ENCODE results near the gene SELL.

The SELL gene

DNA sequence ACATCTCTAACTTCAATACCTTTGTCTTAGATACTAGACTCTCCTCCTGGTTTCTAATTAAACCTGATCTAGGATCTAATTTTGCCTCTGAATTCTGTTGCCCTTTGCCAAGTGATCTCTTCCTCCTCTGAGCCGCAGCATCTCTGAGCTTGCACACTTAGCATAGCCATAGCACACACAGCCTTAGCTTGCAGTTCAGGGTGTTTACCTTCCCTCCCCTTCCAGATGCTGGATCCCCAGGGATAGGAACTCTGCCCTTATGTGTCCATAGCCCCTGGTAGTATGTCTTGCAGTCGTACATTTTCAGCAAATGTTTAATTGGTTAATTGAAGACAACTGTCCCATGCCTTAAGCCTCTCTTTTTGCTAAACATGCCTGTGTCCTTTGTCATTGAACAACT lies 30.3 kb downstream of the SELL start:
- Histone ChIP-seq H3K27ac (replicated peaks) (no peak overlapping the region), H3K4me3 (replicated peaks; ENCODE audit: insufficient read depth, low read length) (no peak overlapping the region), H3K27me3 (ENCODE audit: insufficient read depth, poor library complexity, severe bottlenecking) (no peaks in the 10 kb centered on the region)
- no peak for DNase-seq (ENCODE audit: low read depth in 1 of 2, low spot score in 1 of 2)
- TF ChIP-seq POLR2AphosphoS5 (IDR thresholded peaks at IDR 0.05; ENCODE audit: low read depth) (no peak), REST (IDR thresholded peaks at IDR 0.05; ENCODE audit: insufficient replicate concordance, low read depth) (no peak), GABPA (IDR thresholded peaks at IDR 0.05; ENCODE audit: low read depth) (no peak), SPI1 (IDR thresholded peaks at IDR 0.05; ENCODE audit: borderline replicate concordance, low read depth) (no peak)
- TF ChIP-seq, protein P1, sequence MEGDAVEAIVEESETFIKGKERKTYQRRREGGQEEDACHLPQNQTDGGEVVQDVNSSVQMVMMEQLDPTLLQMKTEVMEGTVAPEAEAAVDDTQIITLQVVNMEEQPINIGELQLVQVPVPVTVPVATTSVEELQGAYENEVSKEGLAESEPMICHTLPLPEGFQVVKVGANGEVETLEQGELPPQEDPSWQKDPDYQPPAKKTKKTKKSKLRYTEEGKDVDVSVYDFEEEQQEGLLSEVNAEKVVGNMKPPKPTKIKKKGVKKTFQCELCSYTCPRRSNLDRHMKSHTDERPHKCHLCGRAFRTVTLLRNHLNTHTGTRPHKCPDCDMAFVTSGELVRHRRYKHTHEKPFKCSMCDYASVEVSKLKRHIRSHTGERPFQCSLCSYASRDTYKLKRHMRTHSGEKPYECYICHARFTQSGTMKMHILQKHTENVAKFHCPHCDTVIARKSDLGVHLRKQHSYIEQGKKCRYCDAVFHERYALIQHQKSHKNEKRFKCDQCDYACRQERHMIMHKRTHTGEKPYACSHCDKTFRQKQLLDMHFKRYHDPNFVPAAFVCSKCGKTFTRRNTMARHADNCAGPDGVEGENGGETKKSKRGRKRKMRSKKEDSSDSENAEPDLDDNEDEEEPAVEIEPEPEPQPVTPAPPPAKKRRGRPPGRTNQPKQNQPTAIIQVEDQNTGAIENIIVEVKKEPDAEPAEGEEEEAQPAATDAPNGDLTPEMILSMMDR (IDR thresholded peaks at IDR 0.05; ENCODE audit: insufficient read depth, low read length), result no peak

DNA sequence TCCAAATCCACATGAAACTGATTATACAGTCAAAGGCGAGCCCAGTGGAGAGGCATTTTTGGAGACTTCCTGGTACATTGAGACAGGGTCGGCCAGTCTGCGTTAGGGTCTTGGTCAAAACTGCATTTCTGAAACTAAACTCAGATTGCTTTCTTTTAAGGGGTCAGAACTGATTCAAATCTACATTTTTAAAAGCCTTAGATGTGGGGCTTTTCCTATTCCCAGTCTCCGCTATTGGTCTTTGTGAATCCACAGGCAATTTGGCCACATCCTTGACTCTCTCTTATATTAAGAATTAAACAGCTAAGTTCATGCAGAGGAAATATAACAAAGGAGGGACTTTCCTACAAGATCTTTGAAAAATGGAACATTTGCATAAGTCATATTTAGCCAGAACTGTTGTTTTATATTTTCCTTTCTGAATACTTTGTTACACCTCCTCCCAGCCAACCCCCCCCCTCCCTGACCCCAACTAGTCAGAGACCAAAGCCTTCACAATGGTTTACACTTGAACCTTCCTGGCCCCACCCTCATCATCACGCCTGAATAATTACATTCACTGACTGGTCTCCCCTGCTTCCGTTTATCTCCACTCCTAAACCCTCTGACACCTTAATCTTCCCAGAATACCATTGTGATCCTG lies 30.9 kb downstream of the SELL start:
- no peak overlapping the region for H3K27ac ChIP-seq (replicated peaks)
- no peak for TF ChIP-seq SPI1 (IDR thresholded peaks at IDR 0.05; ENCODE audit: borderline replicate concordance, low read depth)
- TF ChIP-seq, protein P1 (IDR thresholded peaks at IDR 0.05; ENCODE audit: insufficient read depth, low read length), result no peak
- TF ChIP-seq GABPA (IDR thresholded peaks at IDR 0.05; ENCODE audit: low read depth), result no peak
- TF ChIP-seq POLR2AphosphoS5 (IDR thresholded peaks at IDR 0.05; ENCODE audit: low read depth), result no peak
- no peak for TF ChIP-seq REST (IDR thresholded peaks at IDR 0.05; ENCODE audit: insufficient replicate concordance, low read depth)
- no peaks in the 10 kb centered on the region for H3K27me3 ChIP-seq (ENCODE audit: insufficient read depth, poor library complexity, severe bottlenecking)
- no peak overlapping the region for H3K4me3 ChIP-seq (replicated peaks; ENCODE audit: insufficient read depth, low read length)
- no peak for DNase-seq (ENCODE audit: low read depth in 1 of 2, low spot score in 1 of 2)

- H3K4me3 ChIP-seq (replicated peaks; ENCODE audit: insufficient read depth, low read length), result no peak overlapping the region
- TF ChIP-seq, protein P1 (IDR thresholded peaks at IDR 0.05; ENCODE audit: insufficient read depth, low read length), result no peak
- TF ChIP-seq SPI1 (IDR thresholded peaks at IDR 0.05; ENCODE audit: borderline replicate concordance, low read depth) (no peak), REST (IDR thresholded peaks at IDR 0.05; ENCODE audit: insufficient replicate concordance, low read depth) (no peak), GABPA (IDR thresholded peaks at IDR 0.05; ENCODE audit: low read depth) (no peak), POLR2AphosphoS5 (IDR thresholded peaks at IDR 0.05; ENCODE audit: low read depth) (no peak)
- no peak for DNase-seq (ENCODE audit: low read depth in 1 of 2, low spot score in 1 of 2)
- H3K27ac ChIP-seq (replicated peaks), result no peak overlapping the region
- H3K27me3 ChIP-seq (ENCODE audit: insufficient read depth, poor library complexity, severe bottlenecking), result no peaks in the 10 kb centered on the region
Measured at GRCh38 chr1:169679692-169680091, 31.7 kb downstream of the SELL start.
